Measurements from ENCODE around the gene KIF26B. TPM values are rescaled to one million over a fixed set of nuclear protein-coding genes. Genes with fewer than 3 reads are reported as not detected.

KIF26B gene
- total RNA-seq, 4 donors from 2014 or later: 3.6 to 7.0 (median 5.2) TPM

- Histone ChIP-seq H3K4me1 (no peaks in the 10 kb centered on the region), H3K9me3 (peaks cover 12% of the 10 kb centered on the region), H3K27me3 (no peaks in the 10 kb centered on the region), H3K27ac (no peak overlapping the region), H3K4me3 (no peak overlapping the region), H3K36me3 (no peaks in the 10 kb centered on the region)
- no peak for TF ChIP-seq POLR2A (IDR thresholded peaks at IDR 0.05)
- no peak for TF ChIP-seq EP300 (IDR thresholded peaks at IDR 0.05)
- TF ChIP-seq POLR2AphosphoS5 (IDR thresholded peaks at IDR 0.05): no peak
- no peak for TF ChIP-seq CTCF (IDR thresholded peaks at IDR 0.05)
- DNase-seq (ENCODE audit: low spot score in 2 of 2): no peak
- WGBS: 85% methylated on average over 10 of the region's 10 CpGs
Measured at GRCh38 chr1:245211761-245212160, 57.0 kb downstream of the KIF26B start.

- Histone ChIP-seq H3K27me3 (no peaks in the 10 kb centered on the region), H3K9me3 (peaks cover 6% of the 10 kb centered on the region), H3K4me3 (no peak overlapping the region), H3K36me3 (no peaks in the 10 kb centered on the region), H3K27ac (no peak overlapping the region), H3K4me1 (no peaks in the 10 kb centered on the region)
- WGBS: 94% methylated on average over 15 of the region's 15 CpGs
- DNase-seq (ENCODE audit: low spot score in 2 of 2): no peak
- TF ChIP-seq POLR2AphosphoS5 (IDR thresholded peaks at IDR 0.05) (no peak), CTCF (IDR thresholded peaks at IDR 0.05) (no peak), EP300 (IDR thresholded peaks at IDR 0.05) (no peak), POLR2A (IDR thresholded peaks at IDR 0.05) (no peak)
Measured at GRCh38 chr1:245212221-245212710, 57.5 kb downstream of the KIF26B start.

GRCh38 chr1:245213066-245213831 is 58.5 kb downstream of the KIF26B start:
- no peaks in the 10 kb centered on the region for H3K36me3 ChIP-seq
- TF ChIP-seq POLR2A (IDR thresholded peaks at IDR 0.05) (no peak), POLR2AphosphoS5 (IDR thresholded peaks at IDR 0.05) (no peak), EP300 (IDR thresholded peaks at IDR 0.05) (no peak), CTCF (IDR thresholded peaks at IDR 0.05) (no peak)
- 83% methylated on average over 15 of the region's 15 CpGs for WGBS

GRCh38 chr1:245215071-245215470 is 60.3 kb downstream of the KIF26B start:
- H3K27me3 ChIP-seq: no peaks in the 10 kb centered on the region
- 49% methylated on average over 8 of the region's 8 CpGs for WGBS
- TF ChIP-seq POLR2AphosphoS5 (IDR thresholded peaks at IDR 0.05) (no peak), CTCF (IDR thresholded peaks at IDR 0.05) (no peak), EP300 (IDR thresholded peaks at IDR 0.05) (no peak), POLR2A (IDR thresholded peaks at IDR 0.05) (no peak)
- DNase-seq (ENCODE audit: low spot score in 2 of 2): no peak
- no peaks in the 10 kb centered on the region for H3K36me3 ChIP-seq
- no peak overlapping the region for H3K27ac ChIP-seq
- H3K9me3 ChIP-seq: no peaks in the 10 kb centered on the region
- no peak overlapping the region for H3K4me3 ChIP-seq
- no peaks in the 10 kb centered on the region for H3K4me1 ChIP-seq

More at GRCh38 chr1:245213066-245213831, 58.5 kb downstream of the KIF26B start:
- no peaks in the 10 kb centered on the region for H3K9me3 ChIP-seq
- H3K4me1 ChIP-seq: no peaks in the 10 kb centered on the region
- no peak overlapping the region for H3K27ac ChIP-seq
- H3K4me3 ChIP-seq: no peak overlapping the region
- DNase-seq (ENCODE audit: low spot score in 2 of 2): no peak
- H3K27me3 ChIP-seq: no peaks in the 10 kb centered on the region

DNA sequence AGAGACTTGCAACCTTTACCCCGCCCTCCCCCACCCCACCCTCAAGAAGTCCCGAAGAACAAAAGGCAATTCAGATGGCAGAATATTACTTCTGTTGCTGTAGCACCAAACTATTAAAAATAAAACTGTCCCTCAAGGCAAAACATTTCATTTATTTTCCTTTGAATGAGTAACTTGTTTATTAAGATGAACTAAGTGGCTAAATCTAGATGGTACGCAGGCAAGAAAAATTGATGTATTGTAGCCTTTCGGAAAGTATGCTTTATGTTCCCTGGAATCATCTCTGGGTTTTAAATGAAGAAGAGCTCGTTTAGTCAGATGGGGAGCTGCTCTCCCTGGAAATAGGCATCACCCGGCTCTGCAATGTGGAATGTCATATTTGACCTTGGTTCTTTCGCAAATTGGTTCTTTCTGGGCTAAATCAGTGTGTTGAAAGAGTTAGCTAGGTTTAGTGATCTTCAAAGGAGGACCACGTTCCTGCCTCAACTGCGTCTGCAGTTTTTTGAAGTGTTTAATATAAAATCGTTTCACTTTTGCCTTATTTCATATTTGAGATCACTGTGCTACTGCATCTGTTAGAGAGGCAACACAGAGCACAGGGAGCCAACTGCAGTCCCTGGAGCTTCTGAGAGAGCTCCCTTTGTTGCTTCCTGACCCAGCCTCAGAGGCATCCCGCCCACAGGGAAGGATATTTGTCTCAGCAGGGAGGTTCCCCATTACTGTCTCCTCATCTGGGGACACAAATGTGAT is 61.8 kb downstream of the KIF26B start:
- Histone ChIP-seq H3K4me1 (no peaks in the 10 kb centered on the region), H3K9me3 (no peaks in the 10 kb centered on the region), H3K27me3 (no peaks in the 10 kb centered on the region), H3K4me3 (no peak overlapping the region), H3K27ac (peak overlapping the region; percentile 46), H3K36me3 (no peaks in the 10 kb centered on the region)
- TF ChIP-seq POLR2AphosphoS5 (IDR thresholded peaks at IDR 0.05): no peak
- WGBS: 48% methylated on average over 11 of the region's 11 CpGs
- DNase-seq (ENCODE audit: low spot score in 2 of 2): no peak

Measured in suprapubic skin (tissue), 4 donors.